GM23338 (cell line): ENCODE data around the gene PARP14.
A peak's percentile ranks its signal among the peaks of the same experiment; 100 is the strongest.

Source experiments
- CREB1 ChIP-seq: fragments of 250-450 bp; sonication (Bioruptor Pico); IDR thresholded peaks from 2 replicates; pipeline ENCODE4 v1.5.0; 2020; ENCODE audit warnings: low read depth, mild to moderate bottlenecking, moderate library complexity
- CTCF ChIP-seq, 2 experiments: fragments of 200-600 bp in 1 of 2; sonication (generic) in 1 of 2; conservative IDR thresholded peaks; 2 replicates each; pipeline versions ENCODE4 v1.5.1 to v1.6.1; 2016 to 2017; ENCODE audit warnings: antibody characterized with exemption in 2 of 2, low read depth in 2 of 2, mild to moderate bottlenecking in 2 of 2, moderate library complexity in 1 of 2
- EZH2 ChIP-seq: fragments of 200-600 bp; sonication (generic); IDR thresholded peaks from one replicate; pipeline ENCODE4 v1.8.0; 2017; ENCODE audit warnings: antibody characterized with exemption, mild to moderate bottlenecking, low read depth; ENCODE audit not compliant: unreplicated experiment
- EZH2phosphoT487 ChIP-seq: fragments of 200-600 bp; sonication (generic); IDR thresholded peaks from one replicate; pipeline ENCODE4 v1.8.1; 2018; ENCODE audit warnings: antibody characterized with exemption; ENCODE audit not compliant: unreplicated experiment
- NANOG ChIP-seq: IDR thresholded peaks from 2 replicates; pipeline ENCODE4 v1.6.1; 2016; ENCODE audit warnings: antibody characterized with exemption, borderline replicate concordance
- POLR2AphosphoS5 ChIP-seq: IDR thresholded peaks from 2 replicates; pipeline ENCODE4 v1.6.1; 2016; ENCODE audit warnings: antibody characterized with exemption, low read depth
- REST ChIP-seq: IDR thresholded peaks from one replicate; pipeline ENCODE4 v1.6.1; 2018; ENCODE audit warnings: antibody characterized with exemption; ENCODE audit not compliant: unreplicated experiment
- ZNF114 ChIP-seq: fragments of 250-450 bp; sonication (Bioruptor Pico); IDR thresholded peaks from 2 replicates; pipeline ENCODE4 v1.5.0; 2020; ENCODE audit warnings: mild to moderate bottlenecking, moderate library complexity
- ZNF331 ChIP-seq: fragments of 250-450 bp; sonication (Bioruptor Pico); IDR thresholded peaks from 2 replicates; pipeline ENCODE4 v1.5.0; 2020; ENCODE audit warnings: low read depth, mild to moderate bottlenecking, moderate library complexity

- TF ChIP-seq EZH2 (no peak), CTCF (conservative IDR thresholded peaks at IDR 0.05; ENCODE audit: low read depth in 2 of 2) (peak; percentile 61 to 97), CREB1 (peak; percentile 52), EZH2phosphoT487 (no peak), ZNF331 (CRISPR knock-in tag) (no peak), ZNF114 (CRISPR knock-in tag) (no peak), POLR2AphosphoS5 (no peak), NANOG (no peak), REST (no peak)
These were observed 20.2 kb upstream of the PARP14 start for GRCh38 chr3:122660297-122660974.
